GM11168 (cell line): ENCODE measurements around the gene AHI1.

ENCODE experiments used
- in situ Hi-C: fragments of 300-500 bp; cut with MboI; formaldehyde crosslinking; loops from one replicate; pipeline ENCODE4 v1.12.0; 2022; ENCODE audit warnings: low sequenced_read_pairs; ENCODE audit not compliant: unreplicated experiment

AHI1 gene

DNA sequence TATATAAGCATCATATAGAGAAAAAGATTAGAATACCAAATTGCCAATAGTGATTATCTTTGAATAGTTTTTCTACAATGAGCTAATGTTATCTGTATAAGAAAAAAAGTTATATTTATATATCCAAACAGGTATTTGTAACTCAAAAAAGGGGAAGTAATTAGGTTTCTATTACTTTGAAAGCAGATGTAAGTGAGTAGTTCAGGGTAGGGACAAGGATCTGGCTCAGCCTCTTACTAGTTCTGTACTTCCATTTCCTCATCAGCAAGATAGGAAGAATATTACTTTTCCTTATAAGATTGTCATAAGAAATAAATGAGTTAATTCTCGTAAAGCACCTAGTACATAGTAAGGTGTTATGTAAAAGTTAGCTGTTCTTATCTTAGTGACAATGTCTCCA lies 32.2 kb downstream of the AHI1 start:
- in situ Hi-C loops: no loop called here

DNA sequence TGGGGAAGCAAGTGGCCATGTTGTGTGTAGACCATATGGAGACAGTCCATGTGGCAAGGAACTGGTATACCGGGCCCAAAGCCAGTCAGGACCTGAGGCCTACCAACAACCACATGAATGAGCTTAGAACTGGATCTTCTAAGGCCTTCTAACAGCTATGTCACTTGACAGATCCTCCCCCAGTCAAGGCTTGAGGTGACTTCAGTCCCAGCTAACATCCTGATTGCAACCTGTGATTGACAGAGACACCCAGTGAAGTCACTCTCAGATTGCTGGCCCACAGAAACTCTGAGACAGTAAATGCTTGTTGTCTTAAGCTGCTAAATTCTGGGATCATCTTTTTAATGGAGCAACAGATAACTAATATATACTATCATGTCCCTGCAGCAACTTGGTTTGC lies 32.9 kb downstream of the AHI1 start:
- in situ Hi-C loops: no loop called here

GRCh38 chr6:135461208-135461607 lies 36.3 kb downstream of the AHI1 start:
- in situ Hi-C loops: no loop called here

GRCh38 chr6:135458051-135458450 lies 39.5 kb downstream of the AHI1 start:
- in situ Hi-C loops: no loop called here

- in situ Hi-C loops: no loop called here
Measured at GRCh38 chr6:135451617-135452190, 45.8 kb downstream of the AHI1 start.

DNA sequence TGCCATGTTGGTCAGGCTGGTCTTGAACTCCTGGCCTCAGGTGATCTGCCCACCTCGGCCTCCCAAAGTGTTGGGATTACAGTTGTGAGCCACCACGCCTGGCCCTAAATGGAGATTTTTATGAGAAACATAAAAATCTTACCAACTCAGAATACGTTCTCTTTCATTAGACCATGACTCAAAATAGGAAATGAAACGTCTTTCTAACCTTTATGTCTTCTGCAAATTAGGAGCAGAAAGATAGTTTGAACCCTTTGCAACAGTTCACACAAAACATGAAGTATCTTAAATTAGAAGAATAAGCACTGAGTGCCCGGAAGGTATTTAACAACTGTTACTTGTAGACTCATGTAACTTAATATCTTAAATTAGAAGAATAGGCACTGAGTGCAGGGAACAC lies 48.3 kb downstream of the AHI1 start:
- in situ Hi-C loops: no loop called here

- in situ Hi-C loops: no loop called here
Measured at GRCh38 chr6:135440087-135440792, 57.3 kb downstream of the AHI1 start.

- in situ Hi-C loops: loop anchor here (10.0 kb wide), 1 partner anchor 295 kb away; no protein-coding TSS in a partner anchor
Measured at GRCh38 chr6:135439549-135439948, 58.0 kb downstream of the AHI1 start.

DNA sequence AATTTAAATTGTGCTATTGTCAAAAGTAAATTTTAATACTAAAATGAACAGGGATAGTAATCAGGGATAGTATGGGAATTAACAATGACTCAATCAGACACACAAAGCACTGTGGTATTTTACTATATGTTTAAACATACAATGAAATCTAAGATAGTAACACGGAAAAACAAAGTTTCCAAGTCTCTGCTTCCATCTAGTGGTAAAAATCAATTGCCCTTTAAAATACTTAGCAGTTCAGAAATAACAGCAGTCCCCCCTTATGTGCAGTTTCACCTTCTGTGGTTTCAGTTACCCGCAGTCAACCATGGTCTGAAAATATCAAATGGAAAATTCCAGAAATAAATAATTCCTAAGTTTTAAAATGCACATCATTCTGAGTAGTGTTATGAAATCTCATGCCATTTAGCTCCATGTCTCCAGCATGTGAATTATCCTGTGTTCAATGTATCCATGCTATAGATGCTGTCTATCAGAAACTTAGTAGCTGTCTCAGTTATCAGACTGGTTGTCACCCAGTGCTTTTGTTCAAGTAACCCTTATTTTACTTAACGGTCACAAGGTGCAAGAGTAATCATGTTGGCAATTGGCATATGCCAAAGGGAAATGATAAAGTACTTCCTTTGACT lies 58.5 kb downstream of the AHI1 start:
- in situ Hi-C loops: loop anchor here (10.0 kb wide), 1 partner anchor 294 kb away; no protein-coding TSS in a partner anchor

- in situ Hi-C loops: loop anchor here (10.0 kb wide), 1 partner anchor 290 kb away; no protein-coding TSS in a partner anchor
Measured at GRCh38 chr6:135434991-135435390, 62.5 kb downstream of the AHI1 start.

DNA sequence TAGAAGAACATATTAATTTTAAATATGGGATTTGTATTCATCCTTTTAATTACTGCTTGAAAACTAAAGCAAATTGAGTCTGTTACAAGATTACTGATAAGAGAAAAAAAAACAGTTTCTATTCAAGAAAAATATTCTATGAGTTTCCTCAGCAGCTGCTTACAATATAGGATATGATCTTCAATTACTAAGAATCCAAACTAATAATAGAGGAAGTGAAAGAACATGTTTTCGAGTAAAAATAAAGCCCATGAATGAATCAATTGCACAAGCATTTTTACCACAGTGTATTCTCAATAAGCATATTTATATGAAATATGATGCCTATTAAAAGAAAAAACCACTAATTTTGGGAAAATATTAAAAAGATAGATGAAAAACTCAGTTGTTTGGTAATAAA lies 63.4 kb downstream of the AHI1 start:
- in situ Hi-C loops: loop anchor here (10.0 kb wide), 1 partner anchor 289 kb away; no protein-coding TSS in a partner anchor

DNA sequence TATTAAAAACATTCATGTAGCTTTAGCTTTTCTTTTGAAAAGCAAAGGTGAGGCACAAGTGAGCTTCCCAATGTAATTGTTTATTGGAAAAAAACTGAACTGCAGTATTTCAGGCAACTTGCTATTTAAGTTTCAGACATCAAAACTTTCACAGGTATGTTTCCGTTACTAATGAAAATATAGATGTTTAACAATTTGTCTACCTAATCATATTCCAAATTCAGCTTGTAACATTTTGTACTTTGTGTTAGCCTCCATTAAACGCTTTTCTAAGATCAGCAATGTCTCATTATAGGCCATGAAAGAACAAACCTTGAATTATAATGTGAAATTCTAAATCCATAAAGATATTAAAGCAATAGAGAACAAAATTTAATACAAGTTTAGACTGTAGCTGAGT lies 69.5 kb downstream of the AHI1 start:
- in situ Hi-C loops: no loop called here

DNA sequence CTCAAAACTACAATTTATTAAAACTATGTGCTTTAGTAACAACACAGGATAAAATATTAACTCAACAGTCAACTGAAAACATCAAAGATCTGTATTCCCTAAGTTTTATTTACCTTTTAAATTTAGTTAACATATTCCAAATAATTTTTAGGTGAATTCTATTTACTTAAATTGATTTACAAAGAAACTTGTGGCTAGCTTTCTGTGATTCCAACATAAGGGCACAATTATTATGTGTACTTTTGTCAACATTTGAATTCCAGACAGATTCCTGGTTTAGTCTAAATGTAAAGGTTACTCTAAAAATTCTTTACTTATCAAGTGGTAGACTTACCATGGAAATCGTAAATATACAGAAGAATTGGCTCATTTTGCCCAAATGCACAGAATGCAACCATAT lies 70.7 kb downstream of the AHI1 start:
- in situ Hi-C loops: no loop called here

- in situ Hi-C loops: no loop called here
Measured at GRCh38 chr6:135424385-135424784, 73.2 kb downstream of the AHI1 start.

DNA sequence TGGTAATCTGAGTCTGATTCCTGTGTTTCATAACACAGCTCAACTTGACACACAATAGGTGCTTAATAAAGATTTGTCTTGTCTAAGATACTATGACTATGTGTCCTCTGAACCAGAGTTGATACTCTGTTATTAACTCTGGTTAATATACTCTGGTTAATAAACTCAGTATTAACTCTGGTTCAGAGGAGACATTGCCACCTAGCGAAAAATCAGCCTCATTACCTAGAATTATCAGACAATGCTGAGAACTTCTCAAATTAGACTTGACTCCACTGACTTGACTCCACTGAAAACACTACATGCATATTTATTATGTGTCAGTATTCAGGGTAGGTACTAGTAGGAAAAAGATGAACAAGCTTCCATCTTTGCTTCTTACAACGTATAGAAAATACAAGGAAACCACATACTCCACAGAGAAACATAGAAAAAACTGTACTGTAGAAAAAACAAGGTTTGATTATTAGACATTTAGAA lies 73.9 kb downstream of the AHI1 start:
- in situ Hi-C loops: no loop called here

GRCh38 chr6:135419162-135419561 lies 78.4 kb downstream of the AHI1 start:
- in situ Hi-C loops: no loop called here

DNA sequence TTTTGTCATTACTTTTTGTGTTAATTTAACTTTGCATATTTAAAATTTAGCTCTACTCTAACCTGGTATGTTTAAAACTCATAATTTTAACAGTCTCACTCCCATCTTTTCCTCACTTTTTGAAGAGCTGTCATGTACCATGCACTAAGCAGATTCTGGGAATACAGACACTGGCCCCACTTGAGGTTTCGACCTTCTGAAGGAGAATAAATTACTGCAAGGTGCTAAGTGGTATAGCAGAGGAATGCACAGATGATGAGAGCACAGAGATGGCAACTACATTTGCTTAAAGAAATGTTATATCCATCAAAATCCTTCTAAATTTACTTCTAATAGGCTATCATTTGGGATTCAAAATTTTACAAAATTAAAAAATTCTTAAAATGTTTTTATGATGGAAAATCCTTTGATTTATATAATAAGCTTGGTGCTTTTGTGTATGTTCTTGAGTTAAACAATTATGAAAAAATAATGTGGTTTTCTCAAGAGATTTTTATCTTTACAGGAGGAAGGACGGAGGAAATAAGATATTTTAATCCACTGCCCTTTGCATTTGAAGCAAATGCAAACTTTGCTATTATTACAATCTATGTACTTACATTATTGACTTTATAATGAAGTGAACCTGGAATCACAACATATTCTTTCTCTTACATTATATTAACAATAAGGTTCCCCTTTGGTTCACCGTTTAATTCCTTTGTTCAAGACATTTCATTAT lies 79.3 kb downstream of the AHI1 start:
- in situ Hi-C loops: no loop called here

GRCh38 chr6:135412761-135413160 lies 84.8 kb downstream of the AHI1 start:
- in situ Hi-C loops: no loop called here

GRCh38 chr6:135411849-135412248 lies 85.7 kb downstream of the AHI1 start:
- in situ Hi-C loops: no loop called here

- in situ Hi-C loops: no loop called here
Measured at GRCh38 chr6:135411339-135411738, 86.2 kb downstream of the AHI1 start.

- in situ Hi-C loops: no loop called here
Measured at GRCh38 chr6:135410856-135411255, 86.7 kb downstream of the AHI1 start.
